GM21447 (cell line): ENCODE measurements around the gene MYADML2.
"Not testable (repeated sequence)": the region's sequence is repeated elsewhere in the genome, so short reads cannot be mapped to it uniquely, and the experiment has no call there.

ENCODE experiments used
- ATAC-seq: cut with Tn5 transposase; IDR thresholded peaks from one replicate; pipeline ENCODE4 v1.9.1; 2021; ENCODE audit not compliant: unreplicated experiment

Gene MYADML2, protein sequence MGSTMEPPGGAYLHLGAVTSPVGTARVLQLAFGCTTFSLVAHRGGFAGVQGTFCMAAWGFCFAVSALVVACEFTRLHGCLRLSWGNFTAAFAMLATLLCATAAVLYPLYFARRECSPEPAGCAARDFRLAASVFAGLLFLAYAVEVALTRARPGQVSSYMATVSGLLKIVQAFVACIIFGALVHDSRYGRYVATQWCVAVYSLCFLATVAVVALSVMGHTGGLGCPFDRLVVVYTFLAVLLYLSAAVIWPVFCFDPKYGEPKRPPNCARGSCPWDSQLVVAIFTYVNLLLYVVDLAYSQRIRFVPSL

DNA sequence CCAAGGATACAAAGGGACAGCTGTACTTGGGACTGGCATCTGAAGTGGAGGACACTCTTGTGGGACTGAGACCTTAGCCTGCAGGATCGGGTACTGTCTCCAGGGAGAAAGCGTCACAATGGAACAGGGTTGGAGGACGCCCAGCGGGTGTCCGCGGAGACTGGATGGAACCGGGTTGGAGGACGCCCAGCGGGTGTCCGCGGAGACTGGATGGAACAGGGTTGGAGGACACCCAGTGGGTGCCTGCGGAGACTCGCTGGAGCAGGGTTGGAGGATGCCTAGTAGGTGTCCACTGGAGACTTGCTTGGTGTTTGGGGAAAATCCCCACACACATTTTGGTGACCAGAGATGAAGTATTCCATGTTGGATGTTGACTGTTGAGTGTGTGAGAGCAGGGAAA, at the start of gene MYADML2:
MYADML2 (minus strand) TSS at position 45 of the 400 bp plus-strand sequence. CDS start 5,492 bp downstream, outside the sequence.
- ATAC-seq: no peak

- no peak for ATAC-seq
Observed at GRCh38 chr17:81996232-81996756, 49.3 kb upstream of the MYADML2 start.

DNA sequence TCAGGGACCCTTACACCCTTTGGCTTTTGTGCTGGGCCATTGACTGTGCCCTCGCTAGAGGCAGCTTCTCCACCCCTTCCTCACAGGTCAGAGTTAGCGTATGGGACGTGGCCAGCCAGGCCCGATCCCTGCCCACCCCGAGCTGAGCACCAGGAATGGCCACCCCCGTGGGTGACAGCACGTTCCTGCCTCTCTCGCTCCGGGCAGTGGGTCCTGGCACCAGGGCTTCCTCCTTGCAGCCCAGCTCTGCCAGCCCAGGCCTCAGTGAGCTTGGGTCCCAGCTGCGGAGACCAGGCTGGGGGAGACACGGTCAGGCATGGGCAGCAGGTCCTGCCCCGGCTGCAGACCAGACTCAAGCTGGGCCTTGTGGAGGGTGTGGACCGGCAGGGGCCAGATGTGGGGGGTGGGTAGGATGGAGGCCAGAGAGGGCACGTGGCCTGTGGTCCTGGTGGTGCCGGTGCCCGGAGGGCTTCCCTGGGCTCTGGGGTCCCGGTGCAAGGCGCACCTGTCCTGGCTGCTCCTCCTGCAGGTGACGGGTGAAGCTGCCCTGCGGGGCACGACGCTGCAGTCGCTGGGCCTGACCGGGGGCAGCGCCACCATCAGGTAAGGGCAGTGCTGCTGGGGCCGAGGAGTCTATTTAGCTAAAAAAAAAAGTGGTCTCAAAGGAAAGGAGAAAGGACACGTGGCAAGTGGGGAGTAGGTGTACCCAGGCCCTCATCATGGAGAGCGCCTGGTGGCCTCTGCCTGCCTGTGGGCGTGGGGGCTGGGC, 48.6 kb upstream of the MYADML2 start:
- ATAC-seq: no peak

GRCh38 chr17:81994593-81995462, 47.8 kb upstream of the MYADML2 start:
- no peak for ATAC-seq

DNA sequence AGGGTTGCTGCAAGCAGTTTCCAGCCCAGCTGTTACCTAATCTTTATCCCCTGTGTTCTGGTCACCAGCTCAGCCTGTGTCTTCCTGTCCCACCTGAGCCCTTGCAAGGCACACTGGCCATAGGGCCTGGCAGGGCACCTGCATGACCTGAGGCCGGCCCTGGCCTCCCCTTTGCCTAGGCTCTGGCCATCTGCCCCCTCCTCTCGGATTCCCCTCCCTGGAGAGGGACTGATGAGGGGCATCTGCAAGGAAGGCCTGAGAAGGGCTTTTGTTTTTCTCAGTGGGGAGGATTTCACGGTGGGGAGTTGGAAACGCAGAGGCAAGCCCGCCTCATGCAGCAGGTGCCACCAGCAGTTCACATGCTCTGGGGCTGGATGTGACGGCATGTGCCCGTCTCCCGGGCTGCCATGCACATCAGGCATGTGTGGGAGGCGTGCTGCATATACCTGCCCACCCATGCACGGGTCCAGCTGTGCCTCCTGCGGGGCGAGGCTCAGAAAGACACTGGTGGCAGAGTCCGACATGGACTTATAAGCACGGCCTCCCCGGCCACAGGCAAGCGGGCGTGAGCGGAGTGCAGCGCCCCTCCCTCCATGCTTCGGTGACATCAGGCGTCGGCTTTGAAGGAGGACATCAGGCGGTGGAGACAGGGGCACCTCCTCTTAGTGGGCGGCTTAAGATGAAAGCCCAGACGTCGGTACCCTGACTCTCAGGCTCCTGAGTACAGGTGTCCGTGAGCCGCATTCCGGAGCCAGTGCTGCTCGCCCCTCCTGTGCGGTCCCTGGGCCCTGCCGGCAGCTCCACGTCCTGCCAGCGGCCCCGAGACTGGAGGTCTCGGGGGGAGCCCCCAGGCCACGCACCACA, 46.9 kb upstream of the MYADML2 start:
- no peak for ATAC-seq

GRCh38 chr17:81992306-81993102, 45.5 kb upstream of the MYADML2 start:
- ATAC-seq: no peak

GRCh38 chr17:81991684-81992305, 44.8 kb upstream of the MYADML2 start:
- no peak for ATAC-seq

GRCh38 chr17:81990836-81991683, 44.0 kb upstream of the MYADML2 start:
- ATAC-seq: no peak

GRCh38 chr17:81987161-81987770, 40.2 kb upstream of the MYADML2 start:
- ATAC-seq: no peak

GRCh38 chr17:81986606-81987005, 39.6 kb upstream of the MYADML2 start:
- no peak for ATAC-seq

DNA sequence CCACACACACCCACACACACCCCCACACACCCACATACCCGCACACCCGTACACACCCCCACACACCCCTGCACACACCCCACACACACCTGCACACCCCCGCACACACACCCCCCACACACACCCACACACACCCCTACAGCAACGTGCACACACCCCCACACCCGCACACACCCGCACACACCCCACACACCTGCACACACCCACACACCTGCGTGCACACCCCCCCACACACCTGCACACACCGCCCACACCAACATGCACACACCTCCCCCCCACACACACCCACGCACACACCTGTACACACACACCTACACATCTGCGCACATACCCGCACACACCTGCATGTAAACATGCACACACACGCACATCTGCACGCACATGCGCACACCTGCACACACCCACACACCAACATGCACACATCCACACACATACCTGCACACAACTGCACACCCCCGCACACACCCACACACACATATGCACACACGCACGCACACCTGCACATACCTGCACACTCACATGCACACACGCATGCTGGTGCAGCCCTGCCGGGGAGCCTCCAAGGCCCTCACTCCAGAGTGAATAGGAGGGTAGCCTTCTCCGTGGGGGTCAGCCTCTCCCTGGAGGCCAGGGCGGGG, 37.9 kb upstream of the MYADML2 start:
- no peak for ATAC-seq

- no peak for ATAC-seq
Observed at GRCh38 chr17:81983639-81984373, 36.8 kb upstream of the MYADML2 start.

DNA sequence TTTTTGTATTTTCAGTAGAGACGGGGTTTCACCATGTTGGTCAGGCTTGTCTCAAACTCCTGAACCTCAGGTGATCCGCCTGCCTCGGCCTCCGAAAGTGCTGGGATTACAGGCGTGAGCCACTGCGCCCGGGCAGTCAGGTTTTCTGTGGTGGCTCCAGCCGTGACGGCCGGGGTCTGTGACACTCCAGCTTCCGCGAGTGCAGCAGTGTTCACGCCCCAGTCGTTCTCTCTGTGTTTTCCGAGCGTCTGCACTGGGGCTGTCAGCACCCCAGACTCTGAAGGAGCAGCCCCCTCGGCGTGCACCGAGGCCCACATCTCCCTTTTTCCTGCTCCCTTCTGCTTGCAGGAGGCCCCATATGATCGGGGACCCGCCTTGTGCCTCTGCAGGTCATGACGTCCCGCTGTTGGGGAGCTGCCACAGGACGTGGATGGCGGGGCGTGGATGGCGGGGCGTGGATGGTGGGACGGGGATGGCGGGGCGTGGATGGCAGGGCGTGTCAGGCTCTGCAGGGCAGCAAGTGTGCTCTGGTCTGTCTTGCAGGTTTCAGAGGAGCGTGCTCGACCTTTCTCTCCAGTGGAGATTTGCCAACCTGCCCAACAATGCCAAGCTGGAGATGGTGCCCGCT, 36.1 kb upstream of the MYADML2 start:
- no peak for ATAC-seq

GRCh38 chr17:81981511-81981910, 34.5 kb upstream of the MYADML2 start:
- not testable (repeated sequence) for ATAC-seq

GRCh38 chr17:81980707-81981343, 33.8 kb upstream of the MYADML2 start:
- no peak for ATAC-seq

DNA sequence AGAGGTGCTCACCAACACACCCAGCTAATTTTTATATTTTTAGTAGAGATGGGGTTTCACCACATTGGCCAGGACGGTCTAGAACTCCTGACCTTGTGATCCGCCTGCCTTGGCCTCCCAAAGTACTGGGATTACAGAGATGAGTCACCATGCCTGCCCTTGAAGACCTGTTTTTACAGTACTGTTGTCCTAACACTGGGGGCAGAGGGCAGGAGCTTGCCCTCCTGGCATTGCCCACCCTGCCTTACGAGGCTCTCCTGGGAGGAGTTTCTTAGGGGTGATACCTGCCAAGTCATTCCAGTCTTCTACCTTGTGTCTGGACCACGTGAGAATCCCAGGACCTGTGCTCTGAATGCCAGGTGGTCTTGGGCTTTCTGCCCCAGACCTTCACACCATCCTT, 33.1 kb upstream of the MYADML2 start:
- no peak for ATAC-seq
